Motor neuron (in vitro differentiated cells): ENCODE data around the gene CIRBP. TPM values are rescaled to one million over a fixed set of nuclear protein-coding genes. Genes with fewer than 3 reads are reported as not detected.
"Not testable (repeated sequence)": the region's sequence is repeated elsewhere in the genome, so short reads cannot be mapped to it uniquely, and the experiment has no call there.

Experiments used
- ATAC-seq, 8 experiments: fragments of 200-7000 bp; cut with Tn5 transposase; replicated peaks in 6 of 8; 2 replicates each; pipeline ENCODE4 v1.8.0; 2021; ENCODE audit warnings: mild to moderate bottlenecking in 8 of 8, moderate library complexity in 8 of 8
- H3K27ac ChIP-seq, 2 donors: fragments of 250-450 bp; sonication (Bioruptor Pico); 2 replicates each; pipeline ENCODE4 v1.9.0; 2021; ENCODE audit warnings: antibody characterized with exemption in 2 of 2, mild to moderate bottlenecking in 2 of 2, moderate library complexity in 1 of 2
- H3K4me1 ChIP-seq, 2 donors: fragments of 250-450 bp; sonication (Bioruptor Pico); replicated peaks in 1 of 2; 2 replicates each; pipeline ENCODE4 v1.6.1; 2021; ENCODE audit warnings: antibody characterized with exemption in 2 of 2, mild to moderate bottlenecking in 2 of 2, moderate library complexity in 1 of 2
- H3K4me3 ChIP-seq, 5 donors: fragments of 250-450 bp; sonication (Bioruptor Pico); 2 replicates each; pipeline ENCODE4 v1.9.0; 2021; ENCODE audit warnings: antibody characterized with exemption in 5 of 5, mild to moderate bottlenecking in 5 of 5, moderate library complexity in 4 of 5
- WGBS, 10 experiments: fragments of 450-650 bp; shearing (Covaris generic); methylation state at CpG; one replicate each; pipeline ENCODE4 v1.0.0; 2022; 5-methylcytosine and 5-hydroxymethylcytosine counted together
- in situ Hi-C, 9 experiments: fragments of 400-800 bp; cut with MboI; loops; one replicate each; pipeline ENCODE4 v1.15.0; 2021; ENCODE audit warnings: low sequenced_read_pairs in 9 of 9, low pct_unique_long_range_greater_than_20kb in 2 of 9; ENCODE audit not compliant: unreplicated experiment in 9 of 9
- total RNA-seq, 8 experiments: library from RNA; unstranded; fragments of 300-600 nt; gene quantifications; 2 replicates each; pipeline versions ENCODE4 v1.2.3 to v1.2.4, GENCODE V29; 2022

The CIRBP gene
- total RNA-seq, 8 experiments from 2014 or later, result 354 to 1,038 (median 830) TPM

GRCh38 chr19:1296575-1297271 lies 27.6 kb downstream of the CIRBP start:
- no peak for ATAC-seq
- in situ Hi-C loops, result no loop called here
- Histone ChIP-seq H3K4me3 (no peak overlapping the region), H3K27ac (no peak overlapping the region), H3K4me1 (peaks cover 0 to 9% of the 10 kb centered on the region in 2 donors)
- WGBS, 10 experiments, result 71% methylated on average over 4 of the region's 24 CpGs; no CpG with 5 or more reads in 9 of the 10 experiments

- Histone ChIP-seq H3K4me1 (peaks cover 9 to 11% of the 10 kb centered on the region in 2 donors), H3K4me3 (no peak overlapping the region), H3K27ac (no peak overlapping the region)
- in situ Hi-C loops, result no loop called here
- 76 to 100% (median 83%) methylated on average over 1 to 5 of the region's 8 CpGs; no CpG with 5 or more reads in 6 of the 10 experiments for WGBS, 10 experiments
- ATAC-seq, result no peak
Observed at GRCh38 chr19:1298235-1298634, 29.1 kb downstream of the CIRBP start.

- Histone ChIP-seq H3K4me3 (no peak overlapping the region), H3K27ac (no peak overlapping the region), H3K4me1 (peaks cover 9 to 11% of the 10 kb centered on the region in 2 donors)
- in situ Hi-C loops, result no loop called here
- ATAC-seq, result no peak
- 80 to 100% (median 100%) methylated on average over 1 to 2 of the region's 34 CpGs; no CpG with 5 or more reads in 7 of the 10 experiments for WGBS, 10 experiments
Observed at GRCh38 chr19:1299801-1300200, 30.7 kb downstream of the CIRBP start.

GRCh38 chr19:1300744-1301490 lies 31.8 kb downstream of the CIRBP start:
- no peak overlapping the region for H3K4me3 ChIP-seq
- no peak for ATAC-seq
- 0 to 93% (median 42%) methylated on average over 1 to 14 of the region's 35 CpGs for WGBS, 10 experiments
- no peak overlapping the region for H3K27ac ChIP-seq
- in situ Hi-C loops, result no loop called here
- H3K4me1 ChIP-seq, result peaks cover 4 to 11% of the 10 kb centered on the region in 2 donors

GRCh38 chr19:1302533-1303239 lies 33.6 kb downstream of the CIRBP start:
- Histone ChIP-seq H3K27ac (no peak overlapping the region), H3K4me1 (peaks cover 0 to 11% of the 10 kb centered on the region in 2 donors), H3K4me3 (no peak overlapping the region)
- in situ Hi-C loops, result no loop called here
- 0 to 100% (median 77%) methylated on average over 1 to 3 of the region's 36 CpGs; no CpG with 5 or more reads in 6 of the 10 experiments for WGBS, 10 experiments
- ATAC-seq, result peak in 5 of 8 experiments; percentile 61 to 86 (median 71)

- no peak overlapping the region for H3K4me3 ChIP-seq
- peaks cover 0 to 11% of the 10 kb centered on the region in 2 donors for H3K4me1 ChIP-seq
- H3K27ac ChIP-seq, result no peak overlapping the region
- peak in 1 of 8 experiments; percentile 13 for ATAC-seq
- WGBS, 10 experiments, result 79 to 88% (median 81%) methylated on average over 2 to 5 of the region's 28 CpGs; no CpG with 5 or more reads in 6 of the 10 experiments
- in situ Hi-C loops, result no loop called here
Observed at GRCh38 chr19:1304197-1304924, 35.2 kb downstream of the CIRBP start.

GRCh38 chr19:1305354-1305753 lies 36.2 kb downstream of the CIRBP start:
- H3K4me1 ChIP-seq, result peaks cover 0 to 11% of the 10 kb centered on the region in 2 donors
- H3K4me3 ChIP-seq, H3K27ac ChIP-seq, in situ Hi-C loops, ATAC-seq: not testable (repeated sequence)
- 27 to 100% (median 70%) methylated on average over 2 to 4 of the region's 9 CpGs; no CpG with 5 or more reads in 4 of the 10 experiments for WGBS, 10 experiments

- no peak overlapping the region for H3K27ac ChIP-seq
- in situ Hi-C loops, result no loop called here
- peaks cover under 1 to 7% of the 10 kb centered on the region in 2 donors for H3K4me1 ChIP-seq
- ATAC-seq, result no peak
- H3K4me3 ChIP-seq, result no peak overlapping the region
- 80 to 96% (median 89%) methylated on average over 1 to 16 of the region's 38 CpGs; no CpG with 5 or more reads in 6 of the 10 experiments for WGBS, 10 experiments
Observed at GRCh38 chr19:1307320-1307719, 38.2 kb downstream of the CIRBP start.

- ATAC-seq, result no peak
- in situ Hi-C loops, result no loop called here
- 88 to 100% (median 100%) methylated on average over 1 to 6 of the region's 20 CpGs; no CpG with 5 or more reads in 6 of the 10 experiments for WGBS, 10 experiments
Observed at GRCh38 chr19:1307755-1308303, 38.7 kb downstream of the CIRBP start.

GRCh38 chr19:1308718-1309117 lies 39.6 kb downstream of the CIRBP start:
- Histone ChIP-seq H3K27ac (no peak overlapping the region), H3K4me3 (no peak overlapping the region), H3K4me1 (peaks cover 0 to 5% of the 10 kb centered on the region in 2 donors)
- ATAC-seq, result no peak
- in situ Hi-C loops, result no loop called here
- 40 to 90% (median 70%) methylated on average over 3 to 7 of the region's 11 CpGs; no CpG with 5 or more reads in 5 of the 10 experiments for WGBS, 10 experiments

More at GRCh38 chr19:1307755-1308303, 38.7 kb downstream of the CIRBP start:
- Histone ChIP-seq H3K4me3 (no peak overlapping the region), H3K4me1 (peaks cover 2 to 3% of the 10 kb centered on the region in 2 donors), H3K27ac (no peak overlapping the region)

- Histone ChIP-seq H3K27ac (no peak overlapping the region), H3K4me3 (no peak overlapping the region), H3K4me1 (peaks cover 0 to 13% of the 10 kb centered on the region in 2 donors)
- ATAC-seq, result no peak
- WGBS, 10 experiments, result 20 to 78% (median 51%) methylated on average over 1 to 4 of the region's 28 CpGs; no CpG with 5 or more reads in 4 of the 10 experiments
- in situ Hi-C loops, result no loop called here
Observed at GRCh38 chr19:1309977-1310852, 41.1 kb downstream of the CIRBP start.
